Suppressor macrophage treated with lipopolysaccharide for 4 hours (primary cell): ENCODE results near the gene MEF2C.
A peak's percentile ranks its signal among the peaks of the same experiment; 100 is the strongest.

Source experiments
- DNase-seq: peaks from one replicate; pipeline ENCODE4 v3.0.0-alpha.2; 2020

MEF2C gene

DNA sequence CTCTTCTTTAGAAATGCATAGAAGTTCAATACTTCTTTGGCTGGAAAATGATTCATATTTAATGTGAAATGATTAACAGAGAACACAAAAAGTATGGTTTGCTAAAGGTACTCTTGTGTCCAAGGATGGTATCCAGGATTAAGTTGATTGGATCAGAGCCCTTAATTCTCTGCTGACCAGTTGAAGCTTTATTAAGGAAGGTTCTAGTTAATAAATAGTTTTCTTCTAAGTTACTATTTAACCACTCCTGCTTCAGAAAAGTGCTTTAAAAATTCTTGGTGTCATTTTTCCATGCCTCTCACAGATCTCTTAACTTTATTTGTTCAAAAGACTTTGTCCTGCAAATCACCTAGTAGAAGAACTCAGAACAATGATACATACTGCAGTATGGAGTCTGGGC is 134.3 kb downstream of the MEF2C start:
- DNase-seq: no peak

DNA sequence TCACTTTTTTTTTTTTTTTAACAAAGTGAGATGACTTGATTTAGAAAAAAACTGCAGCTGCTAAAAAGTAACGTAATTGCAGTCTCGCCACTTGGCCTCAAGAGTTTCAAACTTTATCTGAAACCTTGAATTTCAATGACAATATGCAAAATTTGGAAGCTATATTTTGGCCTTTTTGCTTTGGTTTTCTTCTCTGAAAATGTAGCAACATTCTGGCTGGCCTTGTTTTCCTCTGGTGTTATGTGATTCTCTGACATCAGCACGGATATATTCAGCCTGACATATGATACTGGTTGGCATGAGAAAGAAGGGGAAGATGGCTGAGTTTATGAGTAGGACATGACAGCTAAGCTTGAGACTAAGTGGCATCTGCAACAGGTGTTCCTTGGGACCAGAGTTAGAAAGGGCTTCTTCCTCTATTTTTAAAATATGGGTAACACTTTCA is 136.5 kb downstream of the MEF2C start:
- DNase-seq: no peak

DNA sequence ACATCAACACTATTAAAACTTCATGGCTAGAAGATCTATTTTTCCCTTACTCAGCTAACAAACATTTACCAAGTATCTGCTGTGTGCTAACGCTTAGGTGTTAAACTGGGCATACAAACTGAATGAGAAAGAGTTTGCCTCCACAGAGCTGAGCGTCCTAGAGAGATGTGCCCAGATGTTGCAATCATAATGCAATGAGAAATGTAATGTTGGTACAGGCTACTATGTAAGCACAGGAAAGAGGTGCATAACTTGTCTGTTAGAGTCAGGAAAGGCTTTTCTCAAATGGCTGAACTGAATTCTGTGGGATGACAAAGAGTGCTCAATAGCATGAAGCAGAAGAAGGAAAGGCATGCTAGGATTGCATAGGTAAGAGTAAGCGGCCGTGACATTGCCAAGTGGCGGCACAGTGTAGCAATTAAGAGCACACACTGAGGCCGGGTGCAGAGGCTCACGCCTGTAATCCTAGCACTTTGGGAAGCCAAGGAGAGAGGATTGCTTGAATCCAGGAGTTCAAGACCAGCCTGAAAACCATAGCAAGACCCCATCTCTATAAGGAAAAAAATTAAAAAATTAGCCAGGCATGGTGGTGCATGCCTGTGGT is 137.8 kb downstream of the MEF2C start:
- no peak for DNase-seq

DNA sequence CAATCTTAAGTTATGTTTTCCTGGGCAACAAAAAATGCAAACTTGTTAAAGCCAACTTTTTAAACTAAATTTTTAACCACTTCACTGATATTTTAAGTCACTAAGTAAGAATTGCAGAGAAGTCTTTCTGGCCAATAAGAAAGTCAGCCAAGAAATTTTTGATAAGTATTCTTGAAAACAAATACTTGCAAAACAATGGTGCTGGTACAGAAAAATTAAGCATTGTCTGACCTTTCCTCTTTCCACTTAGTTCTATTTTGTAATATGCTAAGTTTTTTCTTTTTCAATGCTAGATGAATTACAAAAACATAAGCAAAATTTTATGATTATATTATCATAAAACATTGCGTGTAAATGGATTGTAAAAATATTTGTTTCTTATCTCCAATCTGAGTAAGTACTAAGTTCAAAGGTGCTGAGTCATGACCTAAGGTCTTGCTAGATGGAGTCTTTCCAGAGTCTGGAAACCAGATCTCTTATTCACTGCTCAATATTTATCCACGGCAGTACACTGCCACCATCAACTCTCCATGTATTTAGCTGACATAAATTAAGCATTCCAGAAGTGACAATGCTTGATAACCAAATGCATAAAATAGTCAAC is 139.7 kb downstream of the MEF2C start:
- DNase-seq: no peak

DNA sequence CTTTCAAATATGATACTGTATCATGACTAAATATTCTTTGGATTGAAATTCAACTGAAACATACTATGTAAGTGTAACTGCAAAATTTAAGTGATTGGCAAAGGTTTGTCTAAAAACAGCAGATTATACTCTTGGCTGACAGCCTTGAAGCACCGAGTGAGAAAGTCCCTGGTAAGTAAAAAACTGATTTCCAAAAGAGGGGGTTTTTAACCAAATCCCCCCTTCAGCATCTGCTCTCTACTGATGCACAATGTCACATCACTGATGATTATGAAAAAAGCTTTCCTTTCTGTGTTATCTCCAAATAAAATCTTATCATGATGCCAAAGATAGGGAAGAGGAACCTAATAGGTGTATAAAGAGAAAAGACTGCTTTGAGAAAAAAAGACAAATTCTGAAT is 141.0 kb downstream of the MEF2C start:
- DNase-seq: no peak

DNA sequence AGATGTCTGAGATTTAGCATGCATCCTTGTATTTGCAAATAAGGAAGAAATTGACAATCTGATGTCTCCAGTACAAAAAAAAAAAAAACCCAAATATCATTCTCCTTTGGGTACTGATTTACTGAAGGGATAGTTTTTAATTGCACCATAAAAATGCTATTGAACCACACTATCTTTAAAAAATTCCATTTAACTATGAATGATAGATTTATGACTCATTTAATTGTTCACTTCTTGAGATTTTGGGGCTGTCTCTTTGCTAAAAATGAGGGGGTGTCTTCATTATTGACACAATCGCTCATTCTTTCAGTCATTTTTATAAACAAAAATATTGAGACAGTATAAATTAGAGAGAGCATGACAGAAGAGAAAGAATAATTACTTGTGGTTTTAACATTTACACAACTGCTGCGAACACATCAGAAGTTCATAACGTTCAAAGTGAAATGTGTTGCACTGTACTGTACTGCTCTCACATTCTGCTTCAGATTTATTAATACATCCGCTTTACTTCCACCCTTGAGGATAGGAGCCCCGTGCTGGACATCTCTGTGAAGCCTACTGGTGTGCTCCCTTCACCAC is 142.3 kb downstream of the MEF2C start:
- no peak for DNase-seq

DNA sequence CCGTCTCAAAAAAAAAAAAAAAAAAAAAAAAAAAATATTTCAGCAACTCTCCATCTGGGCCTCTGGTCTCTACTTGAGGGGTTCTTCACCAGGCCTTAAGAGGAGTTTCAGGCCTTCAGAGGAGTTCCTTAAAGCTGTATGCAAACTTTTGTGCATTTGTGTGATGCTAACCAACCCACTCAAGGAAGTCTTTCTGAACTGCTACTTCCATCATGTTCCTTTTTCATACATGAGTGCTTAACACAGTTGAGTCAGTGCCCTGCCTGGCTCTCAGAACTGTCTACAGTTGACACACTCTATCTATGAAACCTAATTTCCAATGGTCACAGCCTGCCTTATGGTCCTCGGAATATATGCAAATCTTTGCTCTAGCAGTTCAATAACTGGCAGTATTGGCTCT is 146.5 kb downstream of the MEF2C start:
- peak; percentile 38 for DNase-seq

DNA sequence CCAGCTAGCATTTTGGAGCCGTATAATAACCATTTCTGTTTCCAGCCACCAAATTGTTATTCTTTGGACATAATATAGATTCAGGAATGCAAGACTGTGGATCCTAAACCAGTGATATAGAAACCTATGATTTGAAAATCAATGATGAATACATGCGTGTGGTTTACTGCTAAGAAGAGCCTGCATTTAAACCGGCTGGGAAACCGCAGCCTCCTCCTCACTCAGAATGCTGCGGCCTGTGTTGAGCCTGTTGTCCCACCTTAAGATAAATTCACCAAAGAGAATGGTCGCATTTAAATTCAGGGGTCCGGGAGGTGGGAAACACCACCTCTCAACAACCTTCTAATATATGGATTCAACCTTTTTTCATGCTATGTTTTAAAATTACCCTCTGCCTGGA is 148.0 kb downstream of the MEF2C start:
- no peak for DNase-seq

DNA sequence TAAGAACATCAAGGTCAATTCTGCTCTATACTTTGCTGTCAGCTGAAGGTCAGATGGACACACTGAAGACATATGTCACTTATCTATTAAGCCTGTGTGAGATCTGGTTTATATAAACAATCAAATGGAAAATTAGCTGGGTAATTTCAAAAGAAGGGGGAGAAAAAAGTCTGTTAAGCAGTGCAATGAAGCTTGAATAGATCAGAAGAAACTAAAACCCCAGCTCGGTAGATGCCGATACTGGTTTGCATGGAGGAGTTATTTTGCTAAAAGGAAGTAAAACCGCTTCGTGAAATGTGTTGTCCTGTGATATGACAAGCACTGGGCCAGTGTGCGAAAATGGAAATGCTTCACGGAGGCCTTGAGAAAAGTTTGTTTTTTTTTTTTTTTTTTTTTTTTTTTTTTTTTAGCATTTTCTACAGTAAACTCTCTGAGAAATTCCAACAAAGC is 148.8 kb downstream of the MEF2C start:
- peak; percentile 77 for DNase-seq

DNA sequence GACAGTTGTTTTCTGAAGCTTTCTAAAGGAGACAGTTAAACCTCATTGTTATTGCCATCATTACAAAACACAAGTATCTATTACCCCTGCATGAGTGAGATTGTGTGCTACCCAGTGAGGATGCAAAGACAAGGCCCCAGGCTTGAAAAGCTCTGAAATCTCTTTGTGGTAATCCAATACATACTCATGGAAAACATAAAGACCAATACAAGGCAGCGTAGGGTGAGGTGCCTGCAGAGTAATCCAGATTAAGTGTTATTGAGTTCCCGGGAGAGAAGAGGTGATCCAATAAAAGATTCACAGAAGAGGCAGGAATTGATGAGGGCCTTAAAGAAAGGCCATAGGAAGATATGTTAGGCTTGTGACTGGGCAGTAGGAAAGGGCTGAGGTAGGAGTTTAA is 150.1 kb downstream of the MEF2C start:
- no peak for DNase-seq

DNA sequence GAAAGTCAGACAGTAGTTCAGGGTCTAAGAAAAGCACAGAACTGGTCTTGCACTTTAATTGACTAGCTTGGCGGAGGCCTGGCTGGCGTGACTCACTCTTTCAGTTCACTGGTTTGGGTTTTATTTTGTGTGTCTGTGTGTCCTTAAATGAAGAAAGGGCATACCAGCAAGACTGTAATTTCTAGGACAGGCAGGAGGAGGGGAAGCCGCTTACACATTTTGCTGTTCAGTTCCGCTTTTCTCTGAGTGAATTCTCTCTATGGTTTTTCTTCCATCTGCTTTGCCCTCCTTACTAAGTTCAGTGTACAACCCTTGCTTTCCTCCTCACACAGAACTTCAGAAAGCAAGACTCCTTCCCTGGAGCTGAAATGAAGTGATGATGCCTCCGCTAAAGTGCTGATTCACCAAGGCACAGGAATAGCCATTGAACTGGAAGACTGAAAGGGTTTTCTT is 150.8 kb downstream of the MEF2C start:
- DNase-seq: peak; percentile 87

DNA sequence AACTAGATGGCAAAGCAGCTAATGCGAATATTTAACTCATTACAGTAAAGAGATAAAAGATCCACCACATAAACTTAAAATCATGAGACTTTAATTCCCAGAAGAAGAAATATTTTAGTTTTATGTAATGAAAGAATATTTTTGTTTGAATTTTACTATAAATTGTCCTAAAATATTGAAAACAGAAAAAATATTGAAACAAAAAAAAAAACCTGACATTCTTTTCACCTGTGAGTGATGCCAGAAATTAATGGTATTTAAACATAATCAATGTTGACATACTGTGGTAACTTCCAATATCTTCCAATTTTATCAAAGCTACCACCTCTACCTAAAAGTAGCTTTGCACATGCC is 153.2 kb downstream of the MEF2C start:
- no peak for DNase-seq

DNA sequence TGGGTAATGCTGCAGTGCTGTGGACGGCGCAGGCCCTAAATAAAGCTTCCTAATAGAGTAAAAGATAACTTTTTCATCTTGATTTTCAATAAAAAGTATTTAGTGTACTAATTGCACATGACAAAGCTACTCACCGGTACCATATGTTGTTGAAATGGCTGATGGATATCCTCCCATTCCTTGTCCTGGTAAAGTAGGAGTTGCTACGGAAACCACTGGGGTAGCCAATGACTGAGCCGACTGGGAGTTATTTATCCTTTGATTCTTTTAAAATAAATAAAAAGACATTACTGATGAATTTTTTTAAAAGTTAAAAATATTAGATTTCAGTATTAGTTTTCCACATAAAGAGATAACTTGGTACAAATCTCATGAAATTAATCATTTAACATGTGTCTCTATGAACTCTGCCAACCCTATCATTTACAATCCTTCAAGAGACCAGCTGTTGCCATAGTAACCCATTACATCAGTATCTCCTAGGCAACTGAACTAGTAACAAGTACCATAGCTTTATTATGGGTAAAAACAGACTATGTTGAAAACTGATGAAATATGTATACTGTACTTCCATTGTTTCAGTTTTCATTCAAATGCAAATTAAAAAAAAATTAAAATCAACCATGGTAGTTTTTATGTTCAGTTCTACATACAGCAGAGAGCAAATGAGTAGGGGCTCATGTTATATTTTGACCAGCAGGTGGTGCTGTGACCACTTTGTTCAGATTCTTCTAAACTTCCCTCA is 153.7 kb downstream of the MEF2C start:
- DNase-seq: peak; percentile 90

DNA sequence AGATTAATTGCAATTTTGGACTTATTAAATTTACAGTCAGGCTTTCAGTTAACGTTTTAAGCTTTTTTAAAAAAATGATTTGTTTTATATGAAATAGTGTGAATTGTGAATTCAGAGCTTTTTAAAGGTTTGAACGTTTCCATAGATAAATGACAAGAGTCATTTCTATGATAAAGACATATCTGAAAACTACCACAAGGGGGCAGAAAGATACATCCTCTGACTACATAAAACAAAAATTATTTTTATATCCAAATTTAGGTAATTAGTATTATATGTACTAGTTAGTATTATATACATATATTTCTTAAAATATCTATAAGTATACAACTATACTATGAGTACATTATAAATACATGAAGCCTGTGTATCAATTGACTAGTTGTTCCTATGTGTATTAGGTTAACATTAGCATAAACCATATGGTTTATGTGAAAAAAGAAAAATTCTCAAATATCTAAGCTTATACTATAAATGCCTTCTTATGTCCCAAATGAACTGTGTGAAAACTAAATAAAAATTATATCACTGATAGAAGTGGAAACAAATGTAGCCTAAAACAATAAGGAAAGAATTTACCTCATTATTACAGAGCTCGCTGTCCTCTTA is 155.2 kb downstream of the MEF2C start:
- DNase-seq: peak; percentile 64

DNA sequence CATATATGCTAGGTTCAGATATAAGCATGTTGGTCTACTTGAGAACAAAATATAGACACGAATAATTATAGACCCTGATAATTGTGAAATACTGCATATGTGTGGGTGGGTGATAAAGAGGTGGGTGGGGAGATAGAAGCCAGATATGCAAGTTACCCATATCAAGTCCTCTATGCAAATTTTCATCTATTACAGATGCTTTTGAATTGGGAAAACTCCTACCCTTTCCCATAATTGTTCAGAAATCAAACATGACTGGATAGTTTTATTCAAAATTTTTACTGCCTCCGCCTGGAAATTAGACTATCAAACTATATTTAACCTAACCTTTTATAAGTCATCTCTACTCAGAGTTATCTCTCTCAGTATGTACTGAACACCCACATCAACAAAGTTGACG is 157.5 kb downstream of the MEF2C start:
- no peak for DNase-seq

DNA sequence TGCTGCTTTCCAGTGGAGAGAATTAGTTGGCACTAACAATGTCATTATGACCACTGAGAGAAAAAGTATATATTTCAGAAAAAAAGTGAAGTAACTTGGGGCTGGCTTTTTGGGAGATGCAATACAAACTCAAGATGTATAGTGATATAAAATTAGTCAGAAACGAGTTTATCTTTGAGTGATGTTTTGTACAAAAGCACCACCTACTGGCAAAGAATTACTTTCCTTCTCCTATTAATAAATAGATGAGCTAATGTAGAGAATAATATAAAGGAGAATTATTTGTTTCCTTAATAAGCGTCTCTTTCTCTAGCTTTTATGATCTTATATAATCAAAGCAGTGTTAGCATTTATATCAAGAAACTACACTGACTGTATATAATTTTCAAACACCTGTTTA is 158.8 kb downstream of the MEF2C start:
- no peak for DNase-seq

DNA sequence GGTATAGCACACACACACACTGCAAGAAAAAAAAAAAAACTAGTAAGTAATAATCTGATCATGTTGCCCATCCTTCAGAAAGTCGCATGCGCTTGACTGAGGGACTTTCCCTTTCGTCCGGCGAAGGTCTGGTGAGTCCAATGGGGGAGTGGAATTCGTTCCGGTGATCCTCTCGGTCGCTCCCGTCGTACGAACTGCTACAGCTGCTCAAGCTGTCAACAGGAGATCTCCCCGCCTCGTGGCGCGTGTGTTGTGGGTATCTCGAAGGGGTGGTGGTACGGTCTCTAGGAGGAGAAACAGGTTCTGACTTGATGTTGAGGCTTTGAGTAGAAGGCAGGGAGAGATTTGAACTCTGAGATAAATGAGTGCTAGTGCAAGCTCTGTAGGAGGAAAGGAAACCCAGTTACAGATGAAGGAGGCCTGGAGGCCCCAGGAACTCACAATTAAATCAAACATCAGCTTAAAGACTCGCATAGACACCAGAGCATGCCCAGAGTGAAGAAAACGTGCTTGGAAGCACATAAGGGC is 160.4 kb downstream of the MEF2C start:
- no peak for DNase-seq

DNA sequence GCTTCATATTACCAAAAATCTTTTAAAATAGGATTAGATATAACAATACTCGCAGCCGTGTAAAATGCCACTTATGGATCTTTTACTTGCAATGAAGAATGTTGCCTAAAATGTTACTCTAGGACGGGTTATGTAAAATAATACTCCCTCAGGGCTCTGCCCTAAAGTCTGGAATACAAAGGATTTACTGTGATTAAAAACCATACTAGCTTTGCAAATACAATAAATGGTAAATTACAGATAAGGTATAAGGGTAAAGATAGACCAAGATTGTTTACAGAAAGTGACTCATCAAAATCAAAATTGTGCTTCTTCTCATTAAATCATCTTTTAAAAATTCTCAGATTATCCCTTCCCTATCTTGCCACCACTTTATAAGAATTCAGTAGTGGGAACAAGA is 163.6 kb downstream of the MEF2C start:
- no peak for DNase-seq

DNA sequence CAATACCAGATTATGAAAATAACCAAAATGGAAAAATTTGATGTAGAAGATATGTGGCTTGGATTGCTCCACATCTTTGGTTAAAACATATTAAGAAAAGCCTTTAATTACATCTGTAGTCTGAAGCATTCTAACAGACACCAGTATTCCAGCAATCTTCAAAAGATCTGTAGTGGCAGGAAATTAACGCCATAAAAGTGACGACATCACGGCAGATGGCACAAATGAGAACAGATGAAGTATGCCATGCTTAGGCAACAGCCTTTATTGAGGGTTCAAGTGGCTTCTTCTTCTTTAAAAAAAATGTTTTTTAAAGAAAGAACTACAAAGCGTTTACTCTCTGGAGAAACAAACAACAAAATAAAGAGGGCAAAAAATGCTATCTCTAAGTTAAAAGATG is 164.2 kb downstream of the MEF2C start:
- no peak for DNase-seq

DNA sequence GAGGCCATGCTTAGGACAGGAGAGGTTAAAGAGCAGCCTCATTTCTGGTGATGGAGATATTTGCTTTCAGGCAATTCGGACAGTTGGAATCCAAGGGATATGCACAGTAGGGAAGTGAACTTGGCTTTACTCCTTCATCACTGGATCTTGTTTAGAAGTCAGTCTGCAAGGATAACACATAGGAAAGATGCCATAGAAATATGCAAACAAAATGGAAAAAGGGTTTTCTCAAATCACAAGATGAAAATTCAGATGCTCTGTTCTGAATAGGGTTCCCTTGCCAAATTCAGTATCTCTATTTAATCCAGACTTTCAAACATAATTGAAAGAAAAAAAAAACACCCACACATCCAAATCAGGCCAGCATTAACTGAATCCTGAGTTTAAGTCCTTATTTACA is 166.9 kb downstream of the MEF2C start:
- no peak for DNase-seq

DNA sequence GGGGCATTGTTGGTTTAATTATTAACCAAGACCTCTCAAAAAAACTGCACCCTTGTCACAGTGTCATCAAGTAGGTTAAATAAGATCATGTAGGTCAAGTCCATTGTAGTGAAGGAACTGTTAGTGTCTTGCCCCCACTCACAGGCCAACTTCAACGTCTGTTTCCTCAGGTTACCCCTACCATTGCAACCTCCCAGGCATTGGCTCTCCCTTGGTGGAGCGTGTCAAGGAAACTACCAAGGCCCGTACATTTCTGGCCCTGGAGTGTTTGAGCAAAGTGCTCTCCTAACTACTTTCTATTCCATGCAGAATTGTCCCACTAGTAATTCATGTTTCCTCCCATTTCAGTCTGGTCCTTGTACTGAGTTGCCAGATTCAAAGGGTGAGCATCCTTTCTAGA is 167.5 kb downstream of the MEF2C start:
- no peak for DNase-seq

DNA sequence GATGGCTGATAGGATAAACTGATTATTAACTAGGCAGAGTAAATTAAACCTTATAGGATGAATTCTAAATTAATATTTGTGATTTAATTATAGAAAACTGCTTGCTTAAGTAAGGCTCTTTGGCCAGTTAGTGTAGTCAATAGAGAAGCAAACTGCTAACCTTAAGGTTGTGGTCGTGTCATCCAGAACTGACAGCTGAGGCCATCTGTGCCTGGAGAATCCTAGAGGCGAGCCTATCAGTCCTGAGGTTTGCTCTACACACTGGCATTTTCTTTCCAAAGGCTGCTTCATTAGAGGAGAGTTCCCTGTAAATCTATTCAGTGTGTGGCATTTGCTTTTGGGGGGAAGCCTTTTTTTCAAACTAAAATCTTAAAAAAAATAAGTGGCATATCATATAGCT is 169.2 kb downstream of the MEF2C start:
- DNase-seq: no peak

DNA sequence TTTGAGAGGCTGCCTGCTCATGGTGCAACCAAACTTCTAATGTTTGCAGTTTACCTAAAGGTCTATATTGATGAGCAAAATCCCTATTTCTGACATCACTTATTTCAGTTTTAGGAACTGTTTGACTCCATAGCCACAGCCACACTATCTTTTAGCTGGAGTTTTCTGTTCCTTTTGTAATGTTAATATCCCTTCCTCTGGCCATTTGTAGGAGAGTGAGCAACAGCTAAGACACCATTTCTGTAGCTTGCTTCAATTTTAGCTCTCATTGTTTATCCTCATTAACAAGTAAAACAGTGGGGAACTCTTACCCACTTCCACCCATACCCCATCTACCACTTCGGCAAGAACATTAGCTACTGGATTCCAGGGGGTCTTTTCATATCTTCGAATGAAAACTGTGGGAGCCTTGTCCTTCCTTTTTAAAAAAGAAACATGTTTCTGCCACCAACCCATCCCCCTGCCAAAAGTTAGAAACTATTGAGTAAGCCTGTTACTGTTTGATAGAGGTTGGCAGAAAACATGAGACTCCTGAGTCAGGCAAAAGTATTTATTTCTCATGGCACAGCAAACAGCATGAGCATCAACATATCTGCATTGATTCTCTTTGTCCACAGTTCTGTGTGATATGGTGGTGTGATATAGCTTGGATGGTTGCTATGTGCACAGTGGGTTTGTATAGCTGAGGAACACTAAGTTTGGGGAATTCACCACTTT is 174.1 kb downstream of the MEF2C start:
- DNase-seq: no peak
